H1 (cell line): ENCODE data around the gene ZNF672. TPM values are rescaled to one million over a fixed set of nuclear protein-coding genes. Genes with fewer than 3 reads are reported as not detected.

ENCODE experiments used
- RNF2 ChIP-seq: fragments of 200-900, 300-1000 bp; sonication (generic); IDR thresholded peaks from 2 replicates; pipeline ENCODE4 v1.7.1; 2016; ENCODE audit warnings: borderline replicate concordance, low read depth, mild to moderate bottlenecking, antibody characterized with exemption, low read length; ENCODE audit not compliant: poor library complexity, severe bottlenecking; ENCODE audit errors: missing control alignments
- RXRA ChIP-seq: IDR thresholded peaks from 2 replicates; pipeline ENCODE4 v1.6.1; 2011; ENCODE audit warnings: low read depth, mild to moderate bottlenecking, low read length, moderate library complexity; ENCODE audit not compliant: insufficient read depth
- TAF7 ChIP-seq: optimal IDR thresholded peaks from 2 replicates; pipeline ENCODE3; 2011; ENCODE audit warnings: low read depth, mild to moderate bottlenecking, inconsistent platforms, low read length, moderate library complexity, borderline replicate concordance
- polyA plus RNA-seq, 7 experiments: library from polyadenylated mRNA; depleted of rRNA in 3 of 7; stranded (reverse) in 5 of 7; unstranded in 2 of 7; fragments of >200 nt in 5 of 7; fragments of 200-250 nt in 2 of 7; gene quantifications; 1 replicate in 5 of 7; 2 replicates in 1 of 7; 4 replicates in 1 of 7; pipeline versions ENCODE4 v1.2.1 to v1.2.3, GENCODE V29; 2011 to 2013; ENCODE audit warnings: missing spikeins in 2 of 7, mixed read lengths in 2 of 7
- total RNA-seq: library from RNA; stranded (reverse); fragmentation: NEBNext Ultra II Directional; extraction: Animal tissue kit (Norgen Biotek cat#: 25700); gene quantifications from 2 replicates; pipeline ENCODE4 v1.2.1, GENCODE V29; 2021

ZNF672 gene
- total and polyA plus RNA-seq, 2 of the 8 experiments (the other 6 are each of a cell fraction or from before 2014, with no cell fraction given): 30.7 to 40.4 TPM

DNA sequence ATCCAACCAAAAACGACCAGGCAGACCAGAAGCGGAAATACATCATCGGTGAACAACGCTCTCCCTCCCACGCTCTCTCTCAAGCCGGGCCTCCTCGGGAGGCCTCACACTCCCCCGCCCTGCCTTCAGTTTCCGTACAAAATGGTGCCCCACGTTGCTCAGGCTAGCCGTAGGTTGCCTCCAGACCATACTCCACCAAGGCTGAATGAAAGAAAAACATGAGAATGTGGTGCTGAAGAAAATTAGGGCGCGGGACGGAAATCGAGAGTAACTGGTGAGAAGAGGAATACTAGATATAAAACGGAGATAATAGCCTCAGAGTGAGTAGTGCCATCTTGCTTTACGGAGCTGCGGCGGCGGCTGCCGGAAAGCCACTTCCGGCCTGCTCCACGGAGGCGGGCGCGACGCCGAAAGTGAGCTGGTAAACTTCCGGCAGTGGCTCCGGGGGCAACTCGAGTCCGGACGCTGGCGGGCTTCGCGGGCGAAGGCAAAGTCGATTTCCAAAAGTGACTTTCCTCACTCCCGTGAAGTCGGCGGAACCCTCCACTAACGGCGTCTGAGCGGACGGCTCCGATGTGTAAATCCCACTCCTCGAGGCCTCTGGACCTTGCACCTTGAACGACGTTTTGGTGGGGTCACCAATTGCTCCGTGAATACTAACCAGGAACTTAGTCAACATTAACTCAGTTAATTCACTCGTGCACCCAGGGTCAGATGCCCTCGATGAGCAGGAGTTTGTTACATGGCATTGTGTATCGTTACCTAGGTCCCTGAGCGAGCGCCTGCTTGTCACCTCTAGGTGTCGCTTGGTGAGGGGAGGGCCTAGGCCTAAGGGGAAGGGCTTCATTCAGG, 11.9 kb upstream of the ZNF672 start, which contains the start of gene SH3BP5L (continued):
- TF ChIP-seq RNF2: no peak
- peak; percentile 7 for TF ChIP-seq TAF7
- no peak for TF ChIP-seq RXRA
